Vagina (tissue), 2 donors: ENCODE data around the gene PRSS22. TPM values are rescaled to one million over a fixed set of nuclear protein-coding genes. Genes with fewer than 3 reads are reported as not detected.

Experiments
- DNase-seq, 2 donors: peaks; one replicate each; pipeline ENCODE4 v3.0.0-alpha.2; 2017; ENCODE audit errors: extremely low spot score in 2 of 2
- H3K27ac ChIP-seq: fragments of 200-600 bp; sonication (generic); one replicate; pipeline ENCODE4 v1.5.1; 2019
- H3K27me3 ChIP-seq: fragments of 200-600 bp; sonication (generic); one replicate; pipeline ENCODE4 v1.5.1; 2019
- H3K36me3 ChIP-seq, 2 donors: fragments of 200-600 bp; sonication (generic); one replicate each; pipeline ENCODE4 v1.5.1; 2017 to 2019
- H3K4me1 ChIP-seq: fragments of 200-600 bp; sonication (generic); one replicate; pipeline ENCODE4 v1.5.1; 2019
- H3K4me3 ChIP-seq, 2 donors: fragments of 200-600 bp; sonication (generic); 1 replicate in 1 of 2; 2 replicates in 1 of 2; pipeline ENCODE4 v1.5.1; 2016 to 2019
- H3K9me3 ChIP-seq: fragments of 200-600 bp; sonication (generic); one replicate; pipeline ENCODE4 v1.5.1; 2019
- CTCF ChIP-seq, 3 experiments: fragments of 450-650 bp in 2 of 3; fragments of 200-600 bp in 1 of 3; sonication (generic) in 1 of 3; IDR thresholded peaks; one replicate each; pipeline ENCODE4 v1.5.1; 2017 to 2019; ENCODE audit warnings: antibody characterized with exemption in 3 of 3, mild to moderate bottlenecking in 2 of 3, moderate library complexity in 2 of 3
- POLR2A ChIP-seq, 2 donors: fragments of 450-650 bp; IDR thresholded peaks; one replicate each; pipeline ENCODE4 v1.6.1; 2017; ENCODE audit warnings: antibody characterized with exemption in 2 of 2, mild to moderate bottlenecking in 2 of 2, moderate library complexity in 2 of 2
- POLR2AphosphoS5 ChIP-seq, 2 donors: sonication (generic); formaldehyde crosslinking; IDR thresholded peaks; one replicate each; pipeline ENCODE4 v1.9.0; 2017; ENCODE audit warnings: antibody characterized with exemption in 2 of 2, mild to moderate bottlenecking in 2 of 2, low read depth in 1 of 2; ENCODE audit not compliant: insufficient read depth in 1 of 2
- intact Hi-C: fragments of 100-400 bp; cut with DNase I; formaldehyde crosslinking; loops from one replicate; pipeline ENCODE4 v1.15.1; 2023
- total RNA-seq: library from RNA; depleted of rRNA; stranded (reverse); fragments of >200 nt; gene quantifications from one replicate; pipeline ENCODE4 v1.2.3, GENCODE V29; 2016

PRSS22 gene
- total RNA-seq, 1 donor from 2014 or later, result 38.8 TPM

GRCh38 chr16:2894231-2894630, 36.3 kb upstream of the PRSS22 start:
- no peak overlapping the region for H3K4me3 ChIP-seq
- no peak for TF ChIP-seq POLR2AphosphoS5 (IDR thresholded peaks at IDR 0.05; ENCODE audit: insufficient read depth in 1 of 2, low read depth in 1 of 2)
- no peak for TF ChIP-seq POLR2A (IDR thresholded peaks at IDR 0.05)
- TF ChIP-seq CTCF (IDR thresholded peaks at IDR 0.05), result no peak
- no peaks in the 10 kb centered on the region for H3K4me1 ChIP-seq
- intact Hi-C loops, result no loop called here
- H3K27me3 ChIP-seq, result no peaks in the 10 kb centered on the region
- no peak for DNase-seq
- H3K9me3 ChIP-seq, result no peaks in the 10 kb centered on the region
- no peak overlapping the region for H3K27ac ChIP-seq
- H3K36me3 ChIP-seq, result no peaks in the 10 kb centered on the region

GRCh38 chr16:2884041-2884451, 26.1 kb upstream of the PRSS22 start:
- Histone ChIP-seq H3K36me3 (no peaks in the 10 kb centered on the region), H3K27me3 (no peaks in the 10 kb centered on the region), H3K4me3 (peak overlapping the region; percentile 81 to 96), H3K4me1 (peaks cover 16% of the 10 kb centered on the region), H3K9me3 (no peaks in the 10 kb centered on the region), H3K27ac (no peak overlapping the region)
- TF ChIP-seq CTCF (IDR thresholded peaks at IDR 0.05) (no peak), POLR2AphosphoS5 (IDR thresholded peaks at IDR 0.05; ENCODE audit: insufficient read depth in 1 of 2, low read depth in 1 of 2) (no peak), POLR2A (IDR thresholded peaks at IDR 0.05) (no peak)
- intact Hi-C loops, result no loop called here
- no peak for DNase-seq

- Histone ChIP-seq H3K4me1 (peaks cover 16% of the 10 kb centered on the region), H3K4me3 (peak overlapping the region; percentile 81 to 96), H3K27me3 (no peaks in the 10 kb centered on the region), H3K9me3 (no peaks in the 10 kb centered on the region), H3K27ac (peak overlapping the region; percentile 94), H3K36me3 (no peaks in the 10 kb centered on the region)
- intact Hi-C loops, result loop anchor here (2.0 kb wide), 1 partner anchor 21 kb away; no protein-coding TSS in a partner anchor
- DNase-seq, result no peak
- no peak for TF ChIP-seq POLR2A (IDR thresholded peaks at IDR 0.05)
- no peak for TF ChIP-seq POLR2AphosphoS5 (IDR thresholded peaks at IDR 0.05; ENCODE audit: insufficient read depth in 1 of 2, low read depth in 1 of 2)
- no peak for TF ChIP-seq CTCF (IDR thresholded peaks at IDR 0.05)
These were observed 25.5 kb upstream of the PRSS22 start for GRCh38 chr16:2883458-2883908.

- Histone ChIP-seq H3K36me3 (no peaks in the 10 kb centered on the region), H3K4me1 (peaks cover 16% of the 10 kb centered on the region), H3K9me3 (no peaks in the 10 kb centered on the region), H3K4me3 (peak within 1 kb of the TSS; percentile 81 to 96), H3K27ac (peak within 1 kb of the TSS; percentile 94), H3K27me3 (no peaks in the 10 kb centered on the region)
- intact Hi-C loops, result loop anchor here (2.0 kb wide), 1 partner anchor 22 kb away; no protein-coding TSS in a partner anchor
- TF ChIP-seq POLR2AphosphoS5 (IDR thresholded peaks at IDR 0.05; ENCODE audit: insufficient read depth in 1 of 2, low read depth in 1 of 2) (peak; percentile 81 to 89), POLR2A (IDR thresholded peaks at IDR 0.05) (no peak), CTCF (IDR thresholded peaks at IDR 0.05) (peak in 1 of 3 experiments; percentile 16)
- DNase-seq, result peak in 1 of 2 donors; percentile 99
These were observed 24.9 kb upstream of the PRSS22 start, which contains the start of gene FLYWCH2 for GRCh38 chr16:2882650-2883457. Gene FLYWCH2 (plus strand): TSS chr16:2883215. CDS start chr16:2896450, 13,235 bp downstream.
